Activated CD4-positive, alpha-beta T cell treated with anti-CD3 and anti-CD28 coated beads, Interleukin-2, amount 10 ng/mL, durations not matched to agents 24 days and 14 days (primary cell): ENCODE results near the gene ANGEL2. TPM values are rescaled to one million over a fixed set of nuclear protein-coding genes. Genes with fewer than 3 reads are reported as not detected.
"Not testable (repeated sequence)": the region's sequence is repeated elsewhere in the genome, so short reads cannot be mapped to it uniquely, and the experiment has no call there.

ENCODE experiments used
- DNase-seq: peaks from one replicate; pipeline ENCODE4 v3.0.0; 2022
- H3K27ac Mint-ChIP-seq: one replicate; pipeline ENCODE4 v1.8.0; 2022; ENCODE audit warnings: mild to moderate bottlenecking, mixed read lengths
- H3K27me3 Mint-ChIP-seq: one replicate; pipeline ENCODE4 v1.8.0; 2022; ENCODE audit warnings: mixed read lengths
- H3K36me3 Mint-ChIP-seq: one replicate; pipeline ENCODE4 v1.8.0; 2022; ENCODE audit warnings: low read depth, mild to moderate bottlenecking, mixed read lengths
- H3K4me1 Mint-ChIP-seq: one replicate; pipeline ENCODE4 v1.8.0; 2021; ENCODE audit warnings: mixed read lengths
- H3K4me3 Mint-ChIP-seq: one replicate; pipeline ENCODE4 v1.8.0; 2022; ENCODE audit warnings: mild to moderate bottlenecking, moderate library complexity, mixed read lengths
- H3K9me3 Mint-ChIP-seq: one replicate; pipeline ENCODE4 v1.8.0; 2021; ENCODE audit warnings: mixed read lengths
- intact Hi-C: fragments of 100-400 bp; cut with micrococcal nuclease; formaldehyde crosslinking; loops from one replicate; pipeline ENCODE4 v1.15.1; 2023
- total RNA-seq: library from RNA; stranded (reverse); gene quantifications from 2 replicates; pipeline ENCODE4 v1.2.3, GENCODE V29; 2022

Gene ANGEL2
- total RNA-seq, 1 donor from 2014 or later, result 43.7 TPM

DNA sequence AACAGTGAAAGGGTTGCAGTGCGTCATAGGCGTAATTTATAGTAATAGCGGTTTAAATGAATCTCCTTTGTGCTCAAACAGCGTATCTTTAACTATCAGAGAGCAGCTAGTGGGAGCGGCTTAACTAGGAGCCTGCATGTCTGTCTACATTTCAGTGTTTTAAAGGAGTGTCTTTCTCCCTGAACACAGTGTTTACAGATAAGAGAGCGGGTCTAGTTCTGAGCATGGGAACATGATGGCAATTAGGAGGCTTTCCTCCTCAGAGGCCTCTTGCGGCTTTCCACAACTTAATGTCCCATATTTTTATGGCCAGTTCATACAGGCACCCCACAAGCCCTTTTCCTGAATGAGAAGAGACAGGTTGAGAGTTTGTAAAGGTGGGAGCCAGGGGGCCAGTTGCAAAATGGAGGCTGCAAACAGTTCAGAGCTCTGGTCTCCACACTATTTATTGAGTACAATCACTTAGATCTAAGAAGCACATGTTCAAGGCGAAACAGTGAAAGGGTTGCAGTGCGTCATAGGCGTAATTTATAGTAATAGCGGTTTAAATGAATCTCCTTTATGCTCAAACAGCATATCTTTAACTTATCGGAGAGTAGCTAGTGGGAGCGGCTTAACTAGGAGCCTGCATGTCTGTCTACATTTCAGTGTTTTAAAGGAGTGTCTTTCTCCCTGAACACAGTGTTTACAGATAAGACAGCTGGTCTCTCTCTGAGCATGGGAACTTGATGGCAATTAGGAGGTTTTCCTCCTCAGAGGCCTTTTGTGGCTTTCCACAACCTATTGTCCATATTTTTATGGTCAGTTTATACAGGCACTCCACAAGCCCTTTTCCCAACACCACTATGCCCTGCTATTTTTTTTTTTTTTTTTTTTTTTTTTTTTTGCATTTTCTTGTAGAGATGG lies 29.9 kb upstream of the ANGEL2 start:
- H3K36me3 Mint-ChIP-seq, H3K4me3 Mint-ChIP-seq: not testable (repeated sequence)

DNA sequence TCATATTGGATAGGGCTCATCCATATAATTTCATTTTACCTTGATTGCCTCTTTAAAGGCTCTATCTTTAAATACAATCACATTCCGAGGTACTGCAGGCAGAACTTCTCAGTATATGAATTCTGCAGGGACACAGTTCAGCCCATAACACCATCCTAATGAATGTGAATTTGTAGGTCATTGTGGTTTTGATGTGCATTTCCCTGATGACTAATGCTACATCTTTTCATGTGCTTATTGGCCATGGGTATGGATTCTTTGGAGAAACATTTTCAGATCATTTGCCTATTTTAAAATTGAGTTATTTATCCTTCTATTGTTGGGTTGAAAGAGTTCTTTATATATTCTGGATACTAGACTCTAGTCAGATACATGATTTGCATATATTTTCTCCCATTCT lies 25.8 kb upstream of the ANGEL2 start:
- intact Hi-C loops, result no loop called here
- no peak overlapping the region for H3K27ac Mint-ChIP-seq
- H3K4me1 Mint-ChIP-seq, result peaks cover 8% of the 10 kb centered on the region
- peaks cover 20% of the 10 kb centered on the region for H3K27me3 Mint-ChIP-seq
- DNase-seq, result no peak
- H3K9me3 Mint-ChIP-seq, result no peaks in the 10 kb centered on the region
- no peaks in the 10 kb centered on the region for H3K36me3 Mint-ChIP-seq
- H3K4me3 Mint-ChIP-seq, result no peak overlapping the region

More for the DNA sequence above, 29.9 kb upstream of the ANGEL2 start:
- H3K27ac Mint-ChIP-seq, intact Hi-C loops, H3K9me3 Mint-ChIP-seq, DNase-seq: not testable (repeated sequence)
- Mint-ChIP-seq H3K27me3 (peaks cover 26% of the 10 kb centered on the region), H3K4me1 (peaks cover 13% of the 10 kb centered on the region)

DNA sequence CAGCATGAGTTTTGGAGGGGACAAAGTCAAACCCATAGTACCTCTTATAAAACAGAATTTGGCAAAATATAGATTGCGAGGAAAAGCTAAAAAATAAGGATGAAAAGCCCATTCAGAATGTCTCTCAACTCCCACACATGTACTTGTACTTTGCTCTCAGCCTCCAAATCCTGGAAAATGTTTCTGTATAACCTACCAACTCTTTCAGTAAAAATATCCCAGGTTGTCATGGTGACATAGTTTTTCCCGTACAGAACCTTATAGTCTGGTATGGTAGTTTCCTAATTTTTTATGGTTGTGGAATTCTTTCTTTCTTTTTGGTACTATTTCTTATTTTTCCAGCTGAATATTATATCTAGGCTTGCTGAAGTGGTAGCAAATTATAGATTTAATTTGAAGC lies 19.9 kb upstream of the ANGEL2 start:
- Mint-ChIP-seq H3K4me1 (no peaks in the 10 kb centered on the region), H3K36me3 (no peaks in the 10 kb centered on the region), H3K27ac (no peak overlapping the region), H3K9me3 (no peaks in the 10 kb centered on the region), H3K4me3 (no peak overlapping the region), H3K27me3 (peaks cover 39% of the 10 kb centered on the region)
- no peak for DNase-seq
- intact Hi-C loops, result no loop called here

DNA sequence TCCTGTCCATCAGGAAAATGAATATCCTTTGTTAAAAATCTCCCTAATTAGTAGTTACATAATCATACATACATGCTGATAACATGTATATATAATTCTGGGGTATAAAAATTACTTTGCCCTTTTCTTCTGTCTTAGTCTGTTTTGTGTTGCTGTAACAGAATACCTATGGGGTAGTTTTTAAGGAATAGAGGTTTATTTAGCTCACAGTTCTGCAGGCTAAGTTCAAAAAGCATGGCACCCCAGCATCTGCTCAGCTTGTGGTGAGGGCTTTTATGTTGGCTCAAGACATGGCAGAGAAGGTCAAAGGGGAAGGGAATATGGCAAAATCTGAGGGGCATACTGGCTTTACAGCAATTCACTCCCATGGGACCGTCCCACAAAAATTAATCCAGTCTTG lies 19.0 kb upstream of the ANGEL2 start:
- intact Hi-C loops, result no loop called here
- no peak for DNase-seq
- Mint-ChIP-seq H3K36me3 (no peaks in the 10 kb centered on the region), H3K4me1 (no peaks in the 10 kb centered on the region), H3K27me3 (peaks cover 46% of the 10 kb centered on the region), H3K4me3 (no peak overlapping the region), H3K9me3 (no peaks in the 10 kb centered on the region), H3K27ac (no peak overlapping the region)

DNA sequence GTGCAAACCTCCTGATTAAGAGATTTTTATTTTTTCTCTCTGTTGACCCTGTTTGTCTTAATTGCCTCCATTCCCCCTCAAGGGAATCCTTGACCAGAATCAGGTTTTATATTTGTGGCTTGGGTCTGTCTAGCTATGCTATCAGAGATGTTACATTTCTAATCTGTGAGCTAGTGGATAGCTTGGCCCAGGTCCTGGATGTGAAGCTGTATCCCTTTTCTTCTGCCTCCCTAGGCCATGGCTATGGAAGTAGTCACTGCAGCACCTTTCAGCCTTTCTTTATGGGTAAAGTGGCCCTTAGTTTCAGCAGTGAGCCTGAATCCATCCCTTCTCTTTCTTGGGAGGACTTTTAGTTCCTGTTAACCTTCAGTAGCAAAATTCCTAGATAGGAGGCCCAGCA lies 17.0 kb upstream of the ANGEL2 start:
- H3K4me1 Mint-ChIP-seq, result no peaks in the 10 kb centered on the region
- intact Hi-C loops, result no loop called here
- H3K4me3 Mint-ChIP-seq, result no peak overlapping the region
- DNase-seq, result no peak
- H3K36me3 Mint-ChIP-seq, result no peaks in the 10 kb centered on the region
- no peaks in the 10 kb centered on the region for H3K9me3 Mint-ChIP-seq
- H3K27me3 Mint-ChIP-seq, result peaks cover 57% of the 10 kb centered on the region
- no peak overlapping the region for H3K27ac Mint-ChIP-seq

DNA sequence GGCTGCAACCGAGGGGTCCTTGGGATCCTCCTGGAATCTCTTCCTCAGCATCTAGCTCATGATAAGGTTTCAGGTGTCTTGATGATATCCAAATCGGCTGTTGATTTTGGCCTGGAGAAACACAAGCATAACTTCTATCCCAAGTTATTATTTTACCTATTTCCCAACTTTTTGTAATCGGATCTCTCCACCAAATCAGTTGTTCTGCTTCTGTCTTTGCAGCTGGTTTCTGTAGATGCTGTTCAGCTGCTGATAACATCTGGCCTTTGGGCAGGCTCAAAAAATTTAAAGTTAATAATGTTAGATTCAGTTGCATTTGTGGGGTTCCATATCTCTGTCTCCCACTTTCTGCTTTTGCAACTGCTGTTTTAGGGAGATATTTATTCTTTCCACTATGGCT lies 11.4 kb upstream of the ANGEL2 start:
- H3K36me3 Mint-ChIP-seq, H3K27ac Mint-ChIP-seq, H3K4me3 Mint-ChIP-seq, intact Hi-C loops, H3K9me3 Mint-ChIP-seq, DNase-seq, H3K4me1 Mint-ChIP-seq: not testable (repeated sequence)
- H3K27me3 Mint-ChIP-seq, result peaks cover 64% of the 10 kb centered on the region

DNA sequence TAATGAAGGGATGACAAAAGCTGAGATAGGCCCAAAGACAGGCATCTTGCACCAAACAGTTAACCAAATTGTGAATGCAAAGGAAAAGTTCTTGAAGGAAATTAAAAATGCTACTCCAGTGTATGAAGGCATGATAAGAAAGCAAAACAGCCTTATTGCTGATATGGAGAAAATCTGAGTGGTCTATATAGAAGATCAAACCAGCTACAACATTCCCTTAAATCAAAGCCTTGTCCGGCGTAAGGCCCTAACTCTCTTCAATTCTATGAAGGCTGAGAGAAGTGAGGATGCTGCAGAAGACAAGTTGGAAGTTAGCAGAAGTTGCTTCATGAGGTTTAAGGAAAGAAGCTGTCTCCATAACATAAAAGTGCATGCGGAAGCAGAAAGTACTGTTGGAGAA lies 4.3 kb upstream of the ANGEL2 start:
- Mint-ChIP-seq H3K4me3 (no peak overlapping the region), H3K36me3 (peaks cover 3% of the 10 kb centered on the region), H3K9me3 (no peaks in the 10 kb centered on the region), H3K4me1 (peaks cover 3% of the 10 kb centered on the region), H3K27me3 (peaks cover 25% of the 10 kb centered on the region), H3K27ac (no peak overlapping the region)
- DNase-seq, result no peak
- intact Hi-C loops, result no loop called here

DNA sequence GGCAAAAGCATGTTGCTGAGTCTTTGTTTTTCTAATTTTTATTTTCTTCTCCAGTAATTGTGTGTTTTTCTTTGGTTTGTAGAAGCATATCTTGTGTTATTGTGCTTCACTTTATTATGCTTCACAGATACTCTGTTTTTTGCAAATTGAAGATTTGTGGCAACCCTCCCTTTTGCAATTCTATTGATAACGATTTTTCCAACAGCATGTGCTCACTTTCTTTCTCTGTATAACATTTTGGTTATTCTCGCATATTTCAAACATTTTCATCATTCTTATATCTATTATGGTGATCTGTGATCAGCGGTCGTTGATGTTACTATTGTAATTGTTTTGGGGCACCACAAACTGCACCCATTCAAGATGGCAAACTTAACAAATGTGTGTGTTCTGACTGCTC lies 3.8 kb upstream of the ANGEL2 start:
- no peak overlapping the region for H3K4me3 Mint-ChIP-seq
- no peak overlapping the region for H3K27ac Mint-ChIP-seq
- peaks cover 7% of the 10 kb centered on the region for H3K4me1 Mint-ChIP-seq
- peaks cover 3% of the 10 kb centered on the region for H3K36me3 Mint-ChIP-seq
- peaks cover 23% of the 10 kb centered on the region for H3K27me3 Mint-ChIP-seq
- intact Hi-C loops, result no loop called here
- H3K9me3 Mint-ChIP-seq, result no peaks in the 10 kb centered on the region
- DNase-seq, result no peak

DNA sequence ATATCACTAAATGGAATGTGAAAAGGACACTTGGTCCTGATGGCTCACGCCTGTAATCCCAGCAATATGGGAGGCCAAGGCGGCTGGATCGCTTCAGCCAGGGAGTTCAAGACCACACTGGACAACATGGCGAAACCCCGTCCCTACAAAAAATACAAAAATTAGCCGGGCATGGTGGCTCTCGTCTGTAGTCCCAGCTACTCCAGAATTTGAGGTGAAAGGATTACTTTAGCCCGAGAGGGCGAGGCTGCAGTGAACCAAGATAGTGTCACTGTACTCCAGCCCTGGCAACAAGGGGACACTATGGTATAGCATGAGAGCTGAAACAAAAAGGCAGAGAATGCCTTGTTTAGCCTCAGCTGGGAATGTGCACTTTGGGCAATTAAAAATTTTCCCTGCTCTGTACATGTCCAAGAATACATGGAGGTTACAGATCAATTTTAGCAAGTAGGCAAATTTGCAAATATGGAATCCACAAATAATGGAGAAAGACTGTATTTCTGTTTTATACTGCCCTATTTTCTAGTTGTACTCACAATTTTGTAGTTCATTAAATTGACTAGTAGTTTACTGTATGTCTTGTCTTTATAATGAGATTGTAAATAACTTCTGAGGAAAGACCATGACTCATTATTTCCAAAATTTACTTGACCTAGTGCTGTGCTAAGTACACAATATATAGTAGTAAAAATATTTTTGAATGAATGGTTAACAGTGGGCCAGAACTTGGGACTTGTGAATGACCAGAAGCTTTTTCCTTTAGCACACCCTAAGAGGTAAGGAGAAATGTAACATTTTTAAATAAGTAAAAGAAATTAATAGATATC lies 2.0 kb upstream of the ANGEL2 start:
- no peaks in the 10 kb centered on the region for H3K9me3 Mint-ChIP-seq
- H3K27me3 Mint-ChIP-seq, result peaks cover 15% of the 10 kb centered on the region
- no peak overlapping the region for H3K4me3 Mint-ChIP-seq
- peaks cover 12% of the 10 kb centered on the region for H3K36me3 Mint-ChIP-seq
- H3K4me1 Mint-ChIP-seq, result peaks cover 19% of the 10 kb centered on the region
- no peak overlapping the region for H3K27ac Mint-ChIP-seq
- intact Hi-C loops, result no loop called here
- DNase-seq, result no peak

DNA sequence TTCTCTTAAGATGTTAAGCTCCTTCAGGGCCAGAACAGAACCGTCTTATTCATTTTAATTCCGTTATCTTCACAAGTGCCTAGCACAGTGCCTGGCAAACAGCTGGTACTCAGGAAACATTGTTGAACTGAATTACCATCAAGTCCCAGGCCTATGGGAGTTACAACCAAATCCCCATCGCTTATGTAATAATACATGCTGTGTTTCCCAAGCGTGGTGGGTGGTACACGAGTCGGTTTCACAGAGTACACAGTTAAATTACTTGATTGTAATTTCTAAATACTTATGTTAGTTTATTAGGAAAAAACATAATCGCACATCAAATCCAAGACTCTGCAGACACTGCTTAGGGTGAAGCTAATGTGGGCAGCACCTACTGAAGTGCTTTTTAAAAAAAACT lies 1.0 kb downstream of the ANGEL2 start:
- Mint-ChIP-seq H3K27me3 (peaks cover 1% of the 10 kb centered on the region), H3K4me1 (peaks cover 26% of the 10 kb centered on the region), H3K9me3 (no peaks in the 10 kb centered on the region), H3K27ac (peak overlapping the region; percentile 100), H3K4me3 (peak overlapping the region; percentile 99), H3K36me3 (peaks cover 28% of the 10 kb centered on the region)
- DNase-seq, result peak; percentile 60
- intact Hi-C loops, result loop anchor here (1.0 kb wide), 4 partner anchors 37 to 223 kb away; partner anchors contain the start of genes FLVCR1, NSL1, RPS6KC1 and TATDN3

DNA sequence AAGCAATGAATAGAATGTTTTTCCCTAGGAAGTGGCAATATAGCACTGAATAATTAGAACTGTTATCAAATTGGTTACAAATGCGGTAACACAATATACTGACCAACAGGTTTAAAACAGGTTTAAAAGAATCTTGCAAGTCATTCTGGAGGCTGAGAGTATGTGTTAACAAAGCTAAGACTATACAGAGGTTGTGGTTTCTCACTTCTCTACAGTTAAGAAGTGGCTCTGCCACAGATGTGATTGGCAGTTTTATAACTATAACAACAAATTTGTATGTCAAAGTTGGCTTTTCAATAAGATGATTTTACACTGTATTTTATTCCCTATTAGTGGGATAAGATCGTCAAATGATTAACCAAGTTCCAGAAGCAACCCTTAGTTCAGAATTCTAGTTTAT lies 7.1 kb downstream of the ANGEL2 start:
- intact Hi-C loops, result no loop called here
- Mint-ChIP-seq H3K27ac (no peak overlapping the region), H3K9me3 (no peaks in the 10 kb centered on the region), H3K27me3 (no peaks in the 10 kb centered on the region), H3K4me1 (peaks cover 23% of the 10 kb centered on the region), H3K36me3 (peaks cover 65% of the 10 kb centered on the region), H3K4me3 (no peak overlapping the region)
- no peak for DNase-seq

DNA sequence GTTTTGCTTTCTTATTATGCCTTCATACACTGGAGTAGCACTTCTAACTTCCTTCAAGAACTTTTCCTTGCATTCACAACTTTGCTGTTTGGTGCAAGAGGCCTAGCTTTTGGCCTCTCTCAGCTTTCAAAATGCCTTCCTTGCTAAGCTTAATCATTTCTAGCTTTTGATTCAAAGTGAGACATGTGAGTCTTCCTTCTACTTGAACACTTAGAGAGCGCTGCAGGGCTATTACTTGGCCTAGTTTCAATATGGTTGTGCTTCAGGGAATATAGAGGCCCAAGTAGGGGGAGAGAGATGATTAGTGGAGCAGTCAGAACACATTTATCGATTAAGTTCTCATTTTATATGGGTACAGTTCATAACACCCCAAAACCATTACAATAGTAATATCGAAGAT lies 12.4 kb downstream of the ANGEL2 start:
- intact Hi-C loops, result no loop called here
- DNase-seq, result no peak
- no peak overlapping the region for H3K4me3 Mint-ChIP-seq
- H3K36me3 Mint-ChIP-seq, result peaks cover 52% of the 10 kb centered on the region
- no peaks in the 10 kb centered on the region for H3K9me3 Mint-ChIP-seq
- H3K27ac Mint-ChIP-seq, result peak overlapping the region; percentile 30
- peaks cover 7% of the 10 kb centered on the region for H3K4me1 Mint-ChIP-seq
- no peaks in the 10 kb centered on the region for H3K27me3 Mint-ChIP-seq

DNA sequence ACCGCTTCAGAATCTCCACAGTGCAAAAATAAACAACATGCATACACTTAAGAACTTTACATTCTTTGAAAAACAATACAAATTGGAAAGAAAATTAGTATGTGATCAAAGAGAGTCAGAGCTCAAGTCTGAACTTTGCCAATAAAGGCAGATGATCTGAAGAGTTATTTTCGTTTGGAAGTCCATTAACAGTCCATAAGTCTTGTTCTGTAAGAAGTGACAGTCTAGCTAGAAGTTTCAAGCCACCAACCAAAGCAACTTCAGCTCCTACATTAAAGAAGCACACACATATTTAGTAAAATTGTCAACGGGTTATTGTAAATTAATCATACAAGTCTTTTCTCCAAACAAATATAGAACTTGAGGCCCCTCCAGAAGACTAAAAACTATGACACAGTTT lies 20.7 kb downstream of the ANGEL2 start:
- no peaks in the 10 kb centered on the region for H3K9me3 Mint-ChIP-seq
- intact Hi-C loops, result loop anchor here (1.0 to 2.0 kb wide), 4 partner anchors 180 to 518 kb away; partner anchors contain the start of genes NSL1 and TATDN3

DNA sequence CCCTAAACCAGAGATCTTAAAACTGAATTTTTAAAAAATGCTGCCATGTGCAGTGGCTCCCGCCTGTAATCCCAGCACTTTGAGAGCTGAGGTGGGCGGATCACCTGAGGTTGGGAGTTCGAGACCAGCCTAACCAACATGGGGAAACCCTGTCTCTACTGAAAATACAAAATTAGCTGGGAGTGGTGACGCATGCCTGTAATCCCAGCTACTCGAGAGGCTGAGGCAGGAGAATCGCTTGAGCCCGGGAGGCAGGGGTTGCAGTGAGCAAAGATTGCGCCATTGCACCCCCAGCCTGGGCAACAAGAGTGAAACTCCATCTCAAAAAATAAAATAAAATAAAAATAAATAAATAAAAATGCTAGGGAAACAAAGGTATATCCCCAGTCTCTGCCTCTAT lies 21.7 kb downstream of the ANGEL2 start:
- H3K27me3 Mint-ChIP-seq, H3K4me3 Mint-ChIP-seq, H3K4me1 Mint-ChIP-seq, DNase-seq, H3K27ac Mint-ChIP-seq, H3K9me3 Mint-ChIP-seq: not testable (repeated sequence)
- peaks cover 27% of the 10 kb centered on the region for H3K36me3 Mint-ChIP-seq
- intact Hi-C loops, result loop anchor here (2.0 kb wide), 1 partner anchor 517 kb away; no protein-coding TSS in a partner anchor

More for the DNA sequence above, 20.7 kb downstream of the ANGEL2 start:
- no peak for DNase-seq
- H3K4me3 Mint-ChIP-seq, result no peak overlapping the region
- H3K27me3 Mint-ChIP-seq, result no peaks in the 10 kb centered on the region
- no peak overlapping the region for H3K27ac Mint-ChIP-seq
- peaks cover 31% of the 10 kb centered on the region for H3K36me3 Mint-ChIP-seq
- H3K4me1 Mint-ChIP-seq, result peaks cover 2% of the 10 kb centered on the region
